ENCODE measurements around the gene S100A7. TPM values are rescaled to one million over a fixed set of nuclear protein-coding genes. Genes with fewer than 3 reads are reported as not detected.

S100A7 gene
- total and polyA plus RNA-seq, 4 donors: 0.47 TPM; not detected in 3

DNA sequence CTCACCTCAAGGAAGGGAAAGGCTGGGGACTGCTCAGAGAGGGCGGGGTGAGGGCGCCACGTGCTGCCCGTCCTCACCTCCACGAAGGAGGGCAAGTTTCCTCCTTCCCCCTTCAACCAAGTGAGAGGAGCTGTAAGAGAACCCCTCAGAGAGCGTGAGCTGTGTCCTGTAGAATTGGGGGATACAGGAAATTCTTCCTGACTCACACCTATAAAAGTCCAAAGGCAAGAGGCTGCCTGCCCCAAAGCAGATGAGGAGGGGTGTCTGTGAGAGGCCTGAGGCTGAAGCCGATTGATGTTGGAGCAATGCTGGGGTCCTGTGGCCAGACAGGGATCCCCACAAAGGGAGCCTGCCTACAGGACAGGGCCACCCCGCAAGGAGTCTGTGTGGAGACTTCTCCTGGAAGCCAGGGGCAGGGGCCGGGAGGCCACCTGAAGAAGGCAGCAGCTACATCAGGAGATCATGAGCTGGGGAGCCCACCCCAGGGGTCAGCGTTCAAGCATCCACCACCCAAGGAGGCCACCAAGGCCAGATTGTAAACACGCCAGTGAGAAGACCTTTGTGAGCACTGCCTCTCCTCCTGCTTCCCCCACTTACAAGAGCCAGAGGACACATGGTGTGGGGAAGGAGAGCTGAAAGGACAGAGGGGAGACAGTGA lies 47.6 kb upstream of the S100A7 start:
- 87 to 88% methylated on average over 11 of the region's 11 CpGs for WGBS, 2 donors

DNA sequence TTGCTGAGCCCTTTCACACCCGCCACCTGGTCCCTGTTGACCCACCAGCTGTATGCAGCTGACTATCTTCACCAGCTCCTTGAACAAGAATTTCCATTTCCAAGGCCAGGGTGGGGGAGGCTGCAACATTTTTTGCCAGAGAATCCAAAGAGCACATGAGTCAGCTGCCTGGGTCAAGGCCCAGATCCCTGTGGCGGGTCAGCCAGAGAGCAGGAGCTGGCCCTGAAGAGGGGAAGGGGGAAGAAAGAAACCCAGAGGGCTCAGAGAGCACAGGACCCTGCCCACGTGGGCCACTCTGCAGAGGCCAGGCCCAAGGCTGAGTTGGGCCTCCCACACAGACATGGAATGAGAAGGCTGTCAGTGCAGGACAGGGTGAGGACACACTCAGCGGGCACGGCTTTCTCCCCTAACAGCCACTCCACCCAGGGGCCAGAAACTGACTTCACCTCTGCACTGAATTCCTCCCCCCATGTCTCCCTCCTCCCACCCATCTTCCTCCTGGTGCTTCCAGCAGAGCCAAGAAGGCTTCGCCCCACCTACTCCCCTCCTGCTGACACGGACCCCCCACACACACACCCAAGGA lies 46.5 kb upstream of the S100A7 start:
- Histone ChIP-seq H3K4me1 (ENCODE audit: control insufficient read depth in 5 of 5, insufficient read depth in 5 of 5, low read length in 5 of 5) (peaks cover 0 to 21% (median 8%) of the 10 kb centered on the region in 5 donors), H3K36me3 (ENCODE audit: control insufficient read depth in 4 of 4, insufficient read depth in 4 of 4, low read length in 4 of 4) (no peaks in the 10 kb centered on the region), H3K4me3 (no peak overlapping the region), H3K27ac (ENCODE audit: low read depth in 1 of 2, low read length in 1 of 2) (peak overlapping the region; percentile 9 to 55), H3K27me3 (ENCODE audit: control insufficient read depth in 3 of 3, insufficient read depth in 3 of 3, low read length in 2 of 3) (no peaks in the 10 kb centered on the region), H3K9ac (ENCODE audit: insufficient read depth in 1 of 2, low read length in 2 of 2) (no peak overlapping the region), H3K9me3 (ENCODE audit: control insufficient read depth in 4 of 4, insufficient read depth in 3 of 4, low read length in 3 of 4) (no peaks in the 10 kb centered on the region)
- peak; percentile 88 to 97 (median 90) for DNase-seq
- TF ChIP-seq, protein P1, sequence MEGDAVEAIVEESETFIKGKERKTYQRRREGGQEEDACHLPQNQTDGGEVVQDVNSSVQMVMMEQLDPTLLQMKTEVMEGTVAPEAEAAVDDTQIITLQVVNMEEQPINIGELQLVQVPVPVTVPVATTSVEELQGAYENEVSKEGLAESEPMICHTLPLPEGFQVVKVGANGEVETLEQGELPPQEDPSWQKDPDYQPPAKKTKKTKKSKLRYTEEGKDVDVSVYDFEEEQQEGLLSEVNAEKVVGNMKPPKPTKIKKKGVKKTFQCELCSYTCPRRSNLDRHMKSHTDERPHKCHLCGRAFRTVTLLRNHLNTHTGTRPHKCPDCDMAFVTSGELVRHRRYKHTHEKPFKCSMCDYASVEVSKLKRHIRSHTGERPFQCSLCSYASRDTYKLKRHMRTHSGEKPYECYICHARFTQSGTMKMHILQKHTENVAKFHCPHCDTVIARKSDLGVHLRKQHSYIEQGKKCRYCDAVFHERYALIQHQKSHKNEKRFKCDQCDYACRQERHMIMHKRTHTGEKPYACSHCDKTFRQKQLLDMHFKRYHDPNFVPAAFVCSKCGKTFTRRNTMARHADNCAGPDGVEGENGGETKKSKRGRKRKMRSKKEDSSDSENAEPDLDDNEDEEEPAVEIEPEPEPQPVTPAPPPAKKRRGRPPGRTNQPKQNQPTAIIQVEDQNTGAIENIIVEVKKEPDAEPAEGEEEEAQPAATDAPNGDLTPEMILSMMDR (IDR thresholded peaks at IDR 0.05; ENCODE audit: control extremely low read depth, extremely low read depth): no peak
- 63 to 75% methylated on average over 7 of the region's 7 CpGs for WGBS, 2 donors
- peak; percentile 64 for ATAC-seq (ENCODE audit: insufficient read depth, low FRiP score)

More for the DNA sequence above, 47.6 kb upstream of the S100A7 start:
- H3K4me1 ChIP-seq (ENCODE audit: control insufficient read depth in 5 of 5, insufficient read depth in 5 of 5, low read length in 5 of 5): peaks cover 0 to 21% (median 8%) of the 10 kb centered on the region in 5 donors
- TF ChIP-seq, protein P1 (IDR thresholded peaks at IDR 0.05; ENCODE audit: control extremely low read depth, extremely low read depth): no peak
- no peak for DNase-seq
- no peaks in the 10 kb centered on the region for H3K27me3 ChIP-seq (ENCODE audit: control insufficient read depth in 3 of 3, insufficient read depth in 3 of 3, low read length in 2 of 3)
- no peak overlapping the region for H3K27ac ChIP-seq (ENCODE audit: low read depth in 1 of 2, low read length in 1 of 2)
- H3K9me3 ChIP-seq (ENCODE audit: control insufficient read depth in 4 of 4, insufficient read depth in 3 of 4, low read length in 3 of 4): no peaks in the 10 kb centered on the region
- no peak for ATAC-seq (ENCODE audit: insufficient read depth, low FRiP score)
- H3K36me3 ChIP-seq (ENCODE audit: control insufficient read depth in 4 of 4, insufficient read depth in 4 of 4, low read length in 4 of 4): no peaks in the 10 kb centered on the region
- no peak overlapping the region for H3K4me3 ChIP-seq
- no peak overlapping the region for H3K9ac ChIP-seq (ENCODE audit: insufficient read depth in 1 of 2, low read length in 2 of 2)

DNA sequence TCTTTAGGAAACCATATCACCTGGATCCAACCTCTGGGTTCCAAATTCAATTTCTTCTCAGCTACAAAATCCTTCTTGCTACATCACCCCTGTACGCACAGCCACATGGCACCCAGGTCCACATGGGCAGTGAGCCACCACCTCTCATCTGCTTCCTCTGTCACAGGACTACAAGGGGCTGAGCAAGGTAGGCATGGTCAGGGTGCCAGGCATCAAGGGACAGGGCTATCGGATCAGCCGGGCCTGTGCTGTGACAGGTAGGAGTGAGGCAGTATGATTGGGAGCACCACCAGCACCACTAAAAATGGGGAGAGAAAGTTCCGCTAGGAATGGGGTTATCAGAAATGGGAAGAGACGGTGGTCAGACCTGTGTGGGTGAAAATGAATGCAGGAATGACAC lies 45.9 kb upstream of the S100A7 start:
- WGBS, 2 donors: 84 to 88% methylated on average over 5 of the region's 5 CpGs
- no peaks in the 10 kb centered on the region for H3K36me3 ChIP-seq (ENCODE audit: control insufficient read depth in 4 of 4, insufficient read depth in 4 of 4, low read length in 4 of 4)
- no peak for DNase-seq
- no peak overlapping the region for H3K4me3 ChIP-seq
- H3K4me1 ChIP-seq (ENCODE audit: control insufficient read depth in 5 of 5, insufficient read depth in 5 of 5, low read length in 5 of 5): peaks cover 0 to 25% (median 8%) of the 10 kb centered on the region in 5 donors
- H3K9me3 ChIP-seq (ENCODE audit: control insufficient read depth in 4 of 4, insufficient read depth in 3 of 4, low read length in 3 of 4): no peaks in the 10 kb centered on the region
- no peaks in the 10 kb centered on the region for H3K27me3 ChIP-seq (ENCODE audit: control insufficient read depth in 3 of 3, insufficient read depth in 3 of 3, low read length in 2 of 3)
- no peak for ATAC-seq (ENCODE audit: insufficient read depth, low FRiP score)
- H3K27ac ChIP-seq (ENCODE audit: low read depth in 1 of 2, low read length in 1 of 2): peak overlapping the region in 1 of 2 donors; percentile 26
- TF ChIP-seq, protein P1 (IDR thresholded peaks at IDR 0.05; ENCODE audit: control extremely low read depth, extremely low read depth): no peak
- no peak overlapping the region for H3K9ac ChIP-seq (ENCODE audit: insufficient read depth in 1 of 2, low read length in 2 of 2)

Data from lung (tissue), 12 donors.